Measurements from ENCODE around the gene POLD3.

GRCh38 chr11:74603845-74604244 lies 11.5 kb downstream of the POLD3 start:
- TF ChIP-seq, protein P1, sequence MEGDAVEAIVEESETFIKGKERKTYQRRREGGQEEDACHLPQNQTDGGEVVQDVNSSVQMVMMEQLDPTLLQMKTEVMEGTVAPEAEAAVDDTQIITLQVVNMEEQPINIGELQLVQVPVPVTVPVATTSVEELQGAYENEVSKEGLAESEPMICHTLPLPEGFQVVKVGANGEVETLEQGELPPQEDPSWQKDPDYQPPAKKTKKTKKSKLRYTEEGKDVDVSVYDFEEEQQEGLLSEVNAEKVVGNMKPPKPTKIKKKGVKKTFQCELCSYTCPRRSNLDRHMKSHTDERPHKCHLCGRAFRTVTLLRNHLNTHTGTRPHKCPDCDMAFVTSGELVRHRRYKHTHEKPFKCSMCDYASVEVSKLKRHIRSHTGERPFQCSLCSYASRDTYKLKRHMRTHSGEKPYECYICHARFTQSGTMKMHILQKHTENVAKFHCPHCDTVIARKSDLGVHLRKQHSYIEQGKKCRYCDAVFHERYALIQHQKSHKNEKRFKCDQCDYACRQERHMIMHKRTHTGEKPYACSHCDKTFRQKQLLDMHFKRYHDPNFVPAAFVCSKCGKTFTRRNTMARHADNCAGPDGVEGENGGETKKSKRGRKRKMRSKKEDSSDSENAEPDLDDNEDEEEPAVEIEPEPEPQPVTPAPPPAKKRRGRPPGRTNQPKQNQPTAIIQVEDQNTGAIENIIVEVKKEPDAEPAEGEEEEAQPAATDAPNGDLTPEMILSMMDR (IDR thresholded peaks at IDR 0.05; ENCODE audit: low read depth, low read length): no peak
- TF ChIP-seq EZH2phosphoT487 (IDR thresholded peaks at IDR 0.05; ENCODE audit: low read depth): no peak
